GM18951 (cell line): ENCODE measurements around the gene ANO1.

Experiments
- POLR2A ChIP-seq: IDR thresholded peaks from 4 replicates; pipeline ENCODE4 v1.6.1; 2011; ENCODE audit warnings: mild to moderate bottlenecking; ENCODE audit not compliant: insufficient read length, insufficient read depth; ENCODE audit errors: extremely low read depth
- in situ Hi-C: fragments of 300-500 bp; cut with MboI; formaldehyde crosslinking; loops from one replicate; pipeline ENCODE4 v1.12.0; 2022; ENCODE audit warnings: low sequenced_read_pairs, mixed read lengths, inconsistent platforms; ENCODE audit not compliant: unreplicated experiment

Gene ANO1

GRCh38 chr11:70072861-70073755 is 5.0 kb upstream of the ANO1 start:
- no peak for TF ChIP-seq POLR2A
- in situ Hi-C loops: no loop called here

- TF ChIP-seq POLR2A: no peak
- in situ Hi-C loops: no loop called here
Observed at GRCh38 chr11:70073871-70074371, 4.2 kb upstream of the ANO1 start.

- no peak for TF ChIP-seq POLR2A
- in situ Hi-C loops: no loop called here
Observed at GRCh38 chr11:70074746-70075145, 3.4 kb upstream of the ANO1 start.

- in situ Hi-C loops: no loop called here
- no peak for TF ChIP-seq POLR2A
Observed at GRCh38 chr11:70075836-70076235, 2.3 kb upstream of the ANO1 start.

GRCh38 chr11:70076461-70076931 is 1.6 kb upstream of the ANO1 start:
- in situ Hi-C loops: no loop called here
- TF ChIP-seq POLR2A: no peak

- TF ChIP-seq POLR2A: no peak
Observed at GRCh38 chr11:70077411-70078094, 564 bp upstream of the ANO1 start.

GRCh38 chr11:70078781-70079616 is 882 bp downstream of the ANO1 start:
- in situ Hi-C loops: no loop called here
- TF ChIP-seq POLR2A: no peak

More at GRCh38 chr11:70077411-70078094, 564 bp upstream of the ANO1 start:
- in situ Hi-C loops: no loop called here

GRCh38 chr11:70079691-70080090 is 1.6 kb downstream of the ANO1 start:
- in situ Hi-C loops: no loop called here
- TF ChIP-seq POLR2A: no peak

GRCh38 chr11:70080763-70081162 is 2.6 kb downstream of the ANO1 start:
- no peak for TF ChIP-seq POLR2A
- in situ Hi-C loops: no loop called here

- in situ Hi-C loops: no loop called here
- TF ChIP-seq POLR2A: no peak
Observed at GRCh38 chr11:70082829-70083228, 4.7 kb downstream of the ANO1 start.

GRCh38 chr11:70084046-70084984 is 6.2 kb downstream of the ANO1 start:
- in situ Hi-C loops: no loop called here

GRCh38 chr11:70085815-70086769 is 8.0 kb downstream of the ANO1 start:
- in situ Hi-C loops: no loop called here
- no peak for TF ChIP-seq POLR2A

More at GRCh38 chr11:70084046-70084984, 6.2 kb downstream of the ANO1 start:
- TF ChIP-seq POLR2A: no peak
